ENCODE data around the gene NDST1. TPM values are rescaled to one million over a fixed set of nuclear protein-coding genes. Genes with fewer than 3 reads are reported as not detected.

NDST1 gene
- polyA plus RNA-seq, 1 of the 3 experiments (the other 2 are of a cell fraction), result 29.2 TPM

- TF ChIP-seq EP300 (IDR thresholded peaks at IDR 0.05; ENCODE audit: borderline replicate concordance in 1 of 2, low read depth in 1 of 2, low read length in 1 of 2), result no peak
These were observed 8.4 kb upstream of the NDST1 start (continued) for GRCh38 chr5:150499437-150499956.

- Histone ChIP-seq H2AFZ (ENCODE audit: low read depth) (no peak overlapping the region), H3K79me2 (ENCODE audit: insufficient read depth) (peaks cover 97% of the 10 kb centered on the region), H3K27me3 (ENCODE audit: insufficient read depth) (no peaks in the 10 kb centered on the region), H3F3A (replicated peaks; ENCODE audit: insufficient read depth) (peaks cover 15% of the 10 kb centered on the region), H3K36me3 (replicated peaks in 1 of 2; ENCODE audit: control insufficient read depth in 1 of 2, insufficient read depth in 2 of 2, low read length in 1 of 2) (no peaks in the 10 kb centered on the region), H3K4me1 (ENCODE audit: control insufficient read depth in 1 of 2, insufficient read depth in 2 of 2, low read depth in 1 of 2, low read length in 1 of 2) (peaks cover 18 to 64% of the 10 kb centered on the region in 2 experiments), H3K4me3 (ENCODE audit: low read depth in 2 of 2, low read length in 1 of 2) (no peak overlapping the region), H3K9me2 (no peaks in the 10 kb centered on the region), H3K9me3 (no peaks in the 10 kb centered on the region), H4K20me1 (ENCODE audit: insufficient read depth) (peaks cover 97% of the 10 kb centered on the region), H3K27ac (ENCODE audit: low read depth in 2 of 2, low read length in 1 of 2) (no peak overlapping the region), H3K4me2 (no peak overlapping the region), H3K9ac (no peak overlapping the region)
- 100% methylated on average over 1 of the region's 3 CpGs for WGBS (ENCODE audit: low lambda C conversion rate)
- ChIA-PET CTCF (interaction anchor here (0.9 to 2.4 kb wide), 2 partner anchors 23 to 44 kb away, joined by 3 to 6 read pairs; no protein-coding TSS in a partner anchor), POLR2A (no interaction called here)
- no peak for DNase-seq
- TF ChIP-seq MAX (IDR thresholded peaks at IDR 0.05; ENCODE audit: low read depth) (no peak), CHD2 (IDR thresholded peaks at IDR 0.05; ENCODE audit: low read length, partially characterized antibody) (no peak), TAF1 (IDR thresholded peaks at IDR 0.05; ENCODE audit: borderline replicate concordance, low read depth, low read length) (no peak), MXI1 (IDR thresholded peaks at IDR 0.05; ENCODE audit: low read depth, low read length) (no peak), GATA2 (CRISPR knock-in tag; IDR thresholded peaks at IDR 0.05) (no peak), ELF1 (IDR thresholded peaks at IDR 0.05) (no peak), FOSL2 (IDR thresholded peaks at IDR 0.05; ENCODE audit: borderline replicate concordance, low read depth) (no peak), REST (IDR thresholded peaks at IDR 0.05; ENCODE audit: low read depth, low read length) (no peak), JUND (IDR thresholded peaks at IDR 0.05) (no peak), IRF3 (IDR thresholded peaks at IDR 0.05; ENCODE audit: low read depth, low read length) (no peak), MEF2A (IDR thresholded peaks at IDR 0.05; ENCODE audit: borderline replicate concordance, low read depth) (no peak), POLR2AphosphoS5 (IDR thresholded peaks at IDR 0.05; ENCODE audit: low read depth, low read length) (no peak), FOXM1 (IDR thresholded peaks at IDR 0.05; ENCODE audit: low read depth) (no peak)
These were observed 7.5 kb upstream of the NDST1 start for GRCh38 chr5:150500328-150500841.
